ENCODE data around the gene TAS2R42. TPM values are rescaled to one million over a fixed set of nuclear protein-coding genes. Genes with fewer than 3 reads are reported as not detected.

The TAS2R42 gene
- total RNA-seq, 4 donors from 2014 or later: not detected

GRCh38 chr12:11182529-11182928, 4.2 kb downstream of the TAS2R42 start:
- intact Hi-C loops (cut with DNase I; ENCODE audit: low total_unique reads) (no loop called here), in situ Hi-C loops (cut with MboI; ENCODE audit: low pct_ligation_motif_present in 1 of 4, low pct_unique_long_range_greater_than_20kb in 1 of 4, low sequenced_read_pairs in 3 of 4) (no loop called here)
- no peak for TF ChIP-seq POLR2AphosphoS5 (IDR thresholded peaks at IDR 0.05)
- TF ChIP-seq EP300 (IDR thresholded peaks at IDR 0.05; ENCODE audit: low read depth): no peak
- TF ChIP-seq, protein P1, sequence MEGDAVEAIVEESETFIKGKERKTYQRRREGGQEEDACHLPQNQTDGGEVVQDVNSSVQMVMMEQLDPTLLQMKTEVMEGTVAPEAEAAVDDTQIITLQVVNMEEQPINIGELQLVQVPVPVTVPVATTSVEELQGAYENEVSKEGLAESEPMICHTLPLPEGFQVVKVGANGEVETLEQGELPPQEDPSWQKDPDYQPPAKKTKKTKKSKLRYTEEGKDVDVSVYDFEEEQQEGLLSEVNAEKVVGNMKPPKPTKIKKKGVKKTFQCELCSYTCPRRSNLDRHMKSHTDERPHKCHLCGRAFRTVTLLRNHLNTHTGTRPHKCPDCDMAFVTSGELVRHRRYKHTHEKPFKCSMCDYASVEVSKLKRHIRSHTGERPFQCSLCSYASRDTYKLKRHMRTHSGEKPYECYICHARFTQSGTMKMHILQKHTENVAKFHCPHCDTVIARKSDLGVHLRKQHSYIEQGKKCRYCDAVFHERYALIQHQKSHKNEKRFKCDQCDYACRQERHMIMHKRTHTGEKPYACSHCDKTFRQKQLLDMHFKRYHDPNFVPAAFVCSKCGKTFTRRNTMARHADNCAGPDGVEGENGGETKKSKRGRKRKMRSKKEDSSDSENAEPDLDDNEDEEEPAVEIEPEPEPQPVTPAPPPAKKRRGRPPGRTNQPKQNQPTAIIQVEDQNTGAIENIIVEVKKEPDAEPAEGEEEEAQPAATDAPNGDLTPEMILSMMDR (IDR thresholded peaks at IDR 0.05): no peak
- TF ChIP-seq POLR2A (IDR thresholded peaks at IDR 0.05): no peak
- Histone ChIP-seq H3K27ac (no peak overlapping the region), H3K4me3 (no peak overlapping the region), H3K36me3 (no peaks in the 10 kb centered on the region), H3K9me3 (no peaks in the 10 kb centered on the region), H3K4me1 (no peaks in the 10 kb centered on the region), H3K27me3 (no peaks in the 10 kb centered on the region)
- no peak for DNase-seq

- H3K27ac ChIP-seq: no peak overlapping the region
- H3K4me1 ChIP-seq: peaks cover 0 to 2% (median 0%) of the 10 kb centered on the region in 4 donors
- no peaks in the 10 kb centered on the region for H3K36me3 ChIP-seq
- TF ChIP-seq POLR2A (IDR thresholded peaks at IDR 0.05) (no peak), EP300 (IDR thresholded peaks at IDR 0.05; ENCODE audit: low read depth) (no peak), POLR2AphosphoS5 (IDR thresholded peaks at IDR 0.05) (no peak)
- TF ChIP-seq, protein P1 (IDR thresholded peaks at IDR 0.05): no peak
- no peaks in the 10 kb centered on the region for H3K9me3 ChIP-seq
- no peak overlapping the region for H3K4me3 ChIP-seq
- no peak for DNase-seq
- H3K27me3 ChIP-seq: no peaks in the 10 kb centered on the region
- intact Hi-C loops (cut with DNase I; ENCODE audit: low total_unique reads) (no loop called here), in situ Hi-C loops (cut with MboI; ENCODE audit: low pct_ligation_motif_present in 1 of 4, low pct_unique_long_range_greater_than_20kb in 1 of 4, low sequenced_read_pairs in 3 of 4) (no loop called here)
- WGBS, 2 donors (ENCODE audit: low coverage in 1 of 2): 91 to 100% methylated on average over 1 of the region's 1 CpG
Measured at GRCh38 chr12:11178250-11178649, 8.5 kb downstream of the TAS2R42 start.

DNA sequence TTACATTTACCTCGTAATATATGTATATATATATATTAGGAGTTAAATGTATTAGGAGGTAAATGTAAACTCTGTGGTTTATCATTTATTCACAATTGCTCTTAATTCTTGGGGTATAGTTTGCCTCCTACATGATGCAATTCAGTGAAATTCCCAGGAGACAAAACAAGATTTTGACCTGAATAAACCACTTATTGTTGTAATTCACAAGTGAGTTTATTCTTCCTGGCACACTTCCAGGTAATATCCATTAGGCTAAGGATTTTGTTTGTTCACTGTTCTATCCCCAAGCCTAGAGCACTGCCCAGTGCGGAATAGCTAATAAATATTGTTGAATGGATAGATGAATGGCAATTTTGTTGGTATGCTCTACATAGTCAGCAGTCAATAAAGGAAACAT, 12.7 kb downstream of the TAS2R42 start:
- Histone ChIP-seq H3K9me3 (no peaks in the 10 kb centered on the region), H3K4me3 (no peak overlapping the region), H3K36me3 (no peaks in the 10 kb centered on the region), H3K27ac (no peak overlapping the region), H3K27me3 (no peaks in the 10 kb centered on the region), H3K4me1 (peaks cover 7 to 35% (median 12%) of the 10 kb centered on the region in 4 donors)
- in situ Hi-C loops (cut with MboI; ENCODE audit: low pct_ligation_motif_present in 1 of 4, low pct_unique_long_range_greater_than_20kb in 1 of 4, low sequenced_read_pairs in 3 of 4): no loop called here
- DNase-seq: no peak
- WGBS, 2 donors (ENCODE audit: low coverage in 1 of 2): 90 to 94% methylated on average over 2 of the region's 2 CpGs
- intact Hi-C loops (cut with DNase I; ENCODE audit: low total_unique reads): loop anchor here (5.0 kb wide), 1 partner anchor 1523 kb away; the partner anchor contains the start of gene GPR19
- TF ChIP-seq EP300 (IDR thresholded peaks at IDR 0.05; ENCODE audit: low read depth) (no peak), POLR2A (IDR thresholded peaks at IDR 0.05) (no peak)

DNA sequence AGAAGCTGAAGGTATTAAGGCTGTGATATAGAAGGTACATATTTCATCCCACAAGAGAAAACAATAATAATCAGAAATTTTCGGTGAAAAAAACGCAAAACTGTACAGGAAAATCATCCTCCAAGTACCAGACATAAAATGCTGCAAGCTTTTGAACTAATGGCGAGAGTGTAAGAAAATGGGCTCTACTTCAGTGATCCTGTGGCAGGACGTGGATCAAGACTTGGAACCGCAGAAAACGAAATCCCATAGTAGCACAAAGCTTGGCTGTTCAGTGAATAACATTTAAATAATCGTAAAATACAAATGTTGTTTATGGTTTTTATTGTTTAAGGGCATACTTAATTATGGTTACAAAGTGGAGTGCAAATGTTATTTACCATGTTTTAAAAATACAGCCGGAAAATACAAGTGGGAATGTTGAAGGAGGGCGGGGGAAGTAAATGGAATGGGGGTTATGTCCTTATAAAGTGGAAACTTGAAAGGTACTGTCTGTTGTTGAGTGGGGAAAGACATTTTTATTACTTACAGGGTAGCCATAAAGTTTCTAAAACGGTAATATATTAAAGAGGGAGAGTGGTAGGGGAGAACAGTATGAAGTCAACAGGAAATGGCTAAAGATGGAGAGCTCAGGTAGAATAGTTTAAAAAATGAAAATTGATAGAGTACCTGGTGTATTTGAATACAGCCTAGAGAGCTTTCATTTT, 14.6 kb downstream of the TAS2R42 start:
- H3K4me1 ChIP-seq: peaks cover 7 to 41% (median 12%) of the 10 kb centered on the region in 4 donors
- in situ Hi-C loops (cut with MboI; ENCODE audit: low pct_ligation_motif_present in 1 of 4, low pct_unique_long_range_greater_than_20kb in 1 of 4, low sequenced_read_pairs in 3 of 4) (no loop called here), intact Hi-C loops (cut with DNase I; ENCODE audit: low total_unique reads) (loop anchor here (5.0 kb wide), 1 partner anchor 1525 kb away; the partner anchor contains the start of gene GPR19)
- peak overlapping the region; percentile 92 to 99 (median 96) for H3K27ac ChIP-seq
- H3K36me3 ChIP-seq: no peaks in the 10 kb centered on the region
- H3K9me3 ChIP-seq: no peaks in the 10 kb centered on the region
- no peak for DNase-seq
- H3K4me3 ChIP-seq: peak overlapping the region; percentile 70 to 92 (median 85)
- 1 to 5% methylated on average over 10 of the region's 10 CpGs for WGBS, 2 donors (ENCODE audit: low coverage in 1 of 2)
- no peak for TF ChIP-seq POLR2AphosphoS5 (IDR thresholded peaks at IDR 0.05)
- TF ChIP-seq, protein P1 (IDR thresholded peaks at IDR 0.05): no peak
- TF ChIP-seq POLR2A (IDR thresholded peaks at IDR 0.05): no peak
- no peak for TF ChIP-seq EP300 (IDR thresholded peaks at IDR 0.05; ENCODE audit: low read depth)
- no peaks in the 10 kb centered on the region for H3K27me3 ChIP-seq

Data from transverse colon (tissue), 4 donors.